Naive thymus-derived CD4-positive, alpha-beta T cell (primary cell): ENCODE results near the gene IGF2R. TPM values are rescaled to one million over a fixed set of nuclear protein-coding genes. Genes with fewer than 3 reads are reported as not detected.
A peak's percentile ranks its signal among the peaks of the same experiment; 100 is the strongest.

ENCODE experiments used
- ATAC-seq: fragments of 150-1000 bp; cut with Tn5 transposase; 2 replicates; pipeline ENCODE4 v1.10.0; 2021; ENCODE audit warnings: mild to moderate bottlenecking, moderate library complexity
- CTCF ChIA-PET: fragments of 350-600 bp; sonication (Branson Sonifier 250); formaldehyde crosslinking; loops from one replicate; lab custom pipeline; 2021; ENCODE audit warnings: antibody characterized with exemption; lab: Charles Lee
- POLR2A ChIA-PET: fragments of 350-600 bp; sonication (Branson Sonifier 250); formaldehyde crosslinking; loops from one replicate; lab custom pipeline; 2021; ENCODE audit warnings: antibody characterized with exemption, inconsistent platforms; lab: Charles Lee
- DNase-seq, 9 donors: peaks; one replicate each; pipeline versions ENCODE4 v3.0.0 to v3.0.0-alpha.2; 2020 to 2022; ENCODE audit warnings: mixed read lengths in 1 of 9
- H3K27ac ChIP-seq: one replicate; pipeline ENCODE4 v1.7.0; 2013; ENCODE audit warnings: mild to moderate bottlenecking, low read depth, low read length, moderate library complexity
- H3K27me3 ChIP-seq, 2 donors: one replicate each; pipeline ENCODE4 v1.7.0; 2013; ENCODE audit warnings: low read length in 2 of 2, mild to moderate bottlenecking in 2 of 2, moderate library complexity in 2 of 2; ENCODE audit not compliant: control insufficient read depth in 2 of 2, insufficient read depth in 2 of 2
- H3K36me3 ChIP-seq, 3 experiments: 1 replicate in 2 of 3; 2 replicates in 1 of 3; pipeline ENCODE4 v1.7.0; 2013; ENCODE audit warnings: low read length in 3 of 3, mild to moderate bottlenecking in 3 of 3, moderate library complexity in 1 of 3; ENCODE audit not compliant: insufficient read depth in 3 of 3, control insufficient read depth in 2 of 3
- H3K4me1 ChIP-seq, 2 donors: one replicate each; pipeline ENCODE4 v1.7.0; 2013; ENCODE audit warnings: low read length in 2 of 2, mild to moderate bottlenecking in 2 of 2, moderate library complexity in 1 of 2; ENCODE audit not compliant: control insufficient read depth in 2 of 2, insufficient read depth in 2 of 2
- H3K4me3 ChIP-seq: 2 replicates; pipeline ENCODE4 v1.7.0; 2013; ENCODE audit warnings: mild to moderate bottlenecking, low read length
- H3K9me3 ChIP-seq, 3 experiments: 1 replicate in 2 of 3; 2 replicates in 1 of 3; pipeline ENCODE4 v1.7.0; 2013; ENCODE audit warnings: low read length in 3 of 3; ENCODE audit not compliant: control insufficient read depth in 2 of 3
- H3K27ac Mint-ChIP-seq, 9 donors: one replicate each; pipeline ENCODE4 v1.8.0; 2020 to 2022; ENCODE audit warnings: mixed read lengths in 9 of 9, mild to moderate bottlenecking in 8 of 9, moderate library complexity in 5 of 9, inconsistent platforms in 2 of 9
- H3K27me3 Mint-ChIP-seq, 5 donors: one replicate each; pipeline ENCODE4 v1.8.0; 2021 to 2022; ENCODE audit warnings: mixed read lengths in 5 of 5, mild to moderate bottlenecking in 1 of 5
- H3K36me3 Mint-ChIP-seq, 5 donors: one replicate each; pipeline ENCODE4 v1.8.0; 2020 to 2022; ENCODE audit warnings: mixed read lengths in 5 of 5, mild to moderate bottlenecking in 3 of 5, inconsistent platforms in 1 of 5
- H3K4me1 Mint-ChIP-seq, 7 donors: one replicate each; pipeline ENCODE4 v1.8.0; 2020 to 2022; ENCODE audit warnings: mixed read lengths in 7 of 7, mild to moderate bottlenecking in 3 of 7, inconsistent platforms in 1 of 7
- H3K4me3 Mint-ChIP-seq, 10 donors: one replicate each; pipeline ENCODE4 v1.8.0; 2020 to 2022; ENCODE audit warnings: mild to moderate bottlenecking in 10 of 10, mixed read lengths in 10 of 10, moderate library complexity in 6 of 10, inconsistent platforms in 2 of 10
- H3K9me3 Mint-ChIP-seq, 11 donors: one replicate each; pipeline ENCODE4 v1.8.0; 2020 to 2022; ENCODE audit warnings: mixed read lengths in 11 of 11, mild to moderate bottlenecking in 4 of 11, inconsistent platforms in 1 of 11, moderate library complexity in 1 of 11
- intact Hi-C, 2 donors: fragments of 100-400 bp; cut with micrococcal nuclease; formaldehyde crosslinking; loops; one replicate each; pipeline ENCODE4 v1.15.1; 2023
- polyA plus RNA-seq, 2 donors: library from polyadenylated mRNA; unstranded; fragments of 300-500 nt; fragmentation: Illumina TruSeq; gene quantifications; one replicate each; pipeline ENCODE4 v1.2.3, GENCODE V29; 2021
- total RNA-seq, 6 experiments: library from RNA in 5 of 6; stranded (reverse) in 5 of 6; gene quantifications; 1 replicate in 5 of 6; 2 replicates in 1 of 6; pipeline ENCODE4 v1.2.3 and lab custom pipeline; 2021 to 2026

Gene IGF2R
- total and polyA plus RNA-seq, 7 experiments from 2014 or later = 8.7 to 79.2 (median 70.4) TPM

DNA sequence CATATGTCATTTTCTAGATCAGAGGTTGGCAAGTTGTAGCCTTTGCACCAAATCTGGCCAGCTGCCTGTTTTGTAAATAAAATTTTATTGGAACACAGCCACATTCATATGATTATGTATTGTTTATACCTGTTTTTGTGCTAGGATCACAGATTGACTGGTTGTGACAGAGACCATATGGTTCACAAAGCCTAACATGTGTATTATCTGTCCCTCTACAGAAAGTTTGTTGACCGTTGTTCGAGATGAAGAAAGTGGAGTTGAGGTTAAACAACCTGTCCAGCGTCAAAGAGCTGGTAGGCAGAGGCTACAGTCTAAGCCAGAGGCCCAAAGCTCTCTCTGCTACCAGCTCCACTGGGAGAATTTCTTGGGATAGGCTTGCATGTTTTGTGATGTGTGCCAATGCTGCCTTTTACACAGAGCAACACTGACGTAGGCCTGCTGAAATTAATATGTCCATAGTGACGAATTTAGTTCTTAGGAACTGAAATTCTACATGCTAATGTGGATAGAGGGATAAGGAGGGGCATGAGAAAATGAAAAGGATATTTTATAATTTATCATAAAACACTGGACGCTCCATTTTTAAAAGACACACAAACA is 11.7 kb upstream of the IGF2R start:
- no peak overlapping the region for H3K27ac Mint-ChIP-seq
- H3K27me3 ChIP-seq = no peaks in the 10 kb centered on the region
- peaks cover 0 to 8% (median 0%) of the 10 kb centered on the region in 7 donors for H3K4me1 Mint-ChIP-seq
- H3K4me3 ChIP-seq = no peak overlapping the region
- intact Hi-C loops = no loop called here
- H3K4me1 ChIP-seq = no peaks in the 10 kb centered on the region
- ATAC-seq = no peak
- H3K27ac ChIP-seq = no peak overlapping the region
- no peaks in the 10 kb centered on the region for H3K9me3 ChIP-seq
- H3K27me3 Mint-ChIP-seq = peaks cover 0 to 17% (median 0%) of the 10 kb centered on the region in 5 donors
- H3K36me3 ChIP-seq = no peaks in the 10 kb centered on the region
- ChIA-PET POLR2A (interaction anchor here (1.0 kb wide), 1 partner anchor 9 kb away, joined by 3 read pairs; no protein-coding TSS in a partner anchor), CTCF (interaction anchor here (0.7 to 0.9 kb wide), 2 partner anchors 11 to 461 kb away, joined by 3 to 4 read pairs; no protein-coding TSS in a partner anchor)
- no peaks in the 10 kb centered on the region for H3K36me3 Mint-ChIP-seq
- H3K4me3 Mint-ChIP-seq = no peak overlapping the region
- DNase-seq = no peak
- H3K9me3 Mint-ChIP-seq = peaks cover 0 to 2% (median 0%) of the 10 kb centered on the region in 11 donors

DNA sequence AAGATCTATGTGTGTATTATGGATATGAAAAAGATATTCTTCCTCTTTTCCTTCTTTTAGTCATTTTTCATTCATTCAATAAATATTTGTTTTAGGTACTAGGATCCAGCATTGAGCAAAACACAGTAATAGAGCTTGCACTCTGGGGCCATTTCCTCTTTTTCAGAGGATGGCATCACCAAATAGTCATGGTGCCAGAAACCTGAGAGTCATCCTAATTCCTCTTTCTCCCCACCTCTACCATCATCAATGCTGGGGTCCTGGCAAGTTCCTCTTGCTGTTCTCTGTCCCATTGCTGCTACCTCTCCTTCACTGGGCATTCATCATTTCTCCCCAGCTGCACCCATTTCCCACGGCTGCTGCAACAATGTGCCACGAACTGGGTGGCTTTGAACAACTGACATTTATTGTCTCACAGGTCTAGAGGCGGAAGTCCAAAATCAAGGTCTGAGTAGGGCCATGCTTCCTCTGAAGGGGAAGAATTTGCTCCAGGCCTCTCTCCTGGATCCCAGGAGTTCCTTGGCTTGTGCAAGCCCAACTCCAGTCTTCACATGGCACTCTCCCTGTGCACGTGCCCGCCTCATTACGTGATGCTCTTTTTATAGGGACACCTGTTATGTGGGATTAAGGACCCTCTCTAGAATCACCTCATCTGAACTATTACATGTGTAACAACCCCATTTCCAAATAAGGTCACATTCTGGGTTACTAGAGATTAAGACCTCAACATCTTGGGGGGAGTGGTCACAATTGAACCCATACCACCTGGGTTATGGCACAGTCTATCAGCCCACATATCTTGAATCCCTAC is 9.5 kb upstream of the IGF2R start:
- peaks cover 0 to 2% (median 0%) of the 10 kb centered on the region in 11 donors for H3K9me3 Mint-ChIP-seq
- no peaks in the 10 kb centered on the region for H3K36me3 Mint-ChIP-seq
- intact Hi-C loops = no loop called here
- ChIA-PET POLR2A (no interaction called here), CTCF (no interaction called here)
- H3K27me3 ChIP-seq = no peaks in the 10 kb centered on the region
- H3K27me3 Mint-ChIP-seq = peaks cover 0 to 37% (median 0%) of the 10 kb centered on the region in 5 donors
- no peak overlapping the region for H3K27ac Mint-ChIP-seq
- H3K27ac ChIP-seq = no peak overlapping the region
- DNase-seq (no peak), ATAC-seq (peak; percentile 80)
- no peaks in the 10 kb centered on the region for H3K9me3 ChIP-seq
- peaks cover 0 to 8% (median 0%) of the 10 kb centered on the region in 7 donors for H3K4me1 Mint-ChIP-seq
- H3K4me3 Mint-ChIP-seq = no peak overlapping the region
- H3K4me1 ChIP-seq = no peaks in the 10 kb centered on the region
- H3K4me3 ChIP-seq = no peak overlapping the region
- H3K36me3 ChIP-seq = no peaks in the 10 kb centered on the region

DNA sequence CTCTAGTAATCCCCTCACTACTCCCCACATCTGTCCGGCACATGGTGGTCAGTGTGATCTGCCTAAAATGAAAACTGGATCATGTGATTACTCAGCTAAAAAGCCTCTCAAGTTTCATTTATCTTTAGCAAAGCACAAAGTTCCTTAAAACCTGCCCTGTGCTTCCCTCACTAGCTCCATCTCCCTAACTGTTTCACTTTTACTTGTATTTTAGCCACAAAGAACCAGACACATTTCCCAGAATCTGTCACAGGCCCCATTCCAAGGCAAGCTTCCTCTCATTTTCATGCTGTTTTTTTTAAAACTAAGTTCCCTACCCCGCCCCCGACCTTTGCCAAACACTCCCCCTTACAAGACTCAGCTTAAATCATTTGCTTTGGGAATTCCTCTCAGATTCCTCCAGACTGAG is 8.9 kb upstream of the IGF2R start:
- DNase-seq = no peak
- no peaks in the 10 kb centered on the region for H3K4me1 ChIP-seq
- peaks cover 0 to 42% (median 0%) of the 10 kb centered on the region in 5 donors for H3K27me3 Mint-ChIP-seq

DNA sequence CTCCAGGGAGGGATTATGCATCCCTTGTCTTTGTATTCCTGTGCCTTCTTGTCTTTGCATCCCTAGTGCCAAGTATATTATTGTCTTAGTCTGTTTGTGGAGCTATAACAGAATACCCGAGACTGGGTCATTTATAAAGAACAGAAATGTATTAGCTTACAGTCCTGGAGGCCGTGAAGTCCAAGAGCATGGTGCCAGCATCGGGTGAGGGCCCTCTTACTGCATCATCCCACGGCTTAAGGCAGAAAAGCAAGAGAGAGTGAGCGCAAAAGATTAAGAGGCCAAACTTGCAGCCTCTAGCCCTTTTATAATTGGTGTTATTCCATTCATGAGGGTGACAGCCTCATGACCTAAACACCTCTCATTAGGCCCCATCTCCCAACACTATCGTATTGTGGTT is 8.4 kb upstream of the IGF2R start:
- H3K27ac ChIP-seq = no peak overlapping the region
- H3K27ac Mint-ChIP-seq = no peak overlapping the region

More for the DNA sequence above, 8.9 kb upstream of the IGF2R start:
- Mint-ChIP-seq H3K36me3 (no peaks in the 10 kb centered on the region), H3K27ac (no peak overlapping the region), H3K4me1 (peaks cover 0 to 8% (median 0%) of the 10 kb centered on the region in 7 donors), H3K9me3 (peaks cover 0 to 2% (median 0%) of the 10 kb centered on the region in 11 donors), H3K4me3 (no peak overlapping the region)
- no peaks in the 10 kb centered on the region for H3K36me3 ChIP-seq
- H3K4me3 ChIP-seq = no peak overlapping the region
- H3K9me3 ChIP-seq = no peaks in the 10 kb centered on the region
- intact Hi-C loops = loop anchor here in 1 of 2 donors (10.0 kb wide), 1 partner anchor 105 kb away; no protein-coding TSS in a partner anchor
- H3K27me3 ChIP-seq = no peaks in the 10 kb centered on the region
- ChIA-PET CTCF (no interaction called here), POLR2A (no interaction called here)
- ATAC-seq = peak; percentile 50
- no peak overlapping the region for H3K27ac ChIP-seq

DNA sequence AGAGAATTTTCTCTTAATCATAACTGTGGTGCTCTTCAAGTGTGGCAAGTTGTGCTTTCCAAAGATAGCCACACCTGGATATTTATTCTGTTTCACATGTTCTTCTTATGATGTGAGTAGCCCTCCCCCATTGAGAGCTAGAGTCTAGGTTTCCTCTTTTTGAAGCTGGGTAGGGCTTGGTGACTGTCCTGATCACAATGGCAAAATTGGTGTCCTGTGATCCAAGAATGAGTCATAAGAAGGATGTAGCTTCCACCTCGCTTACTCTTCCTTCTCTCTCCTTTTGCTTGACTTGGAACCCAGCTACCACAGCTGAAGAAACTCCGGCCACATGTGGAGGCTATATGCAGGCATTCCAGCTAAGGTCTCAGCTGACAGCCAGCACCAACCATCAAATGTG is 7.4 kb upstream of the IGF2R start:
- no peaks in the 10 kb centered on the region for H3K36me3 Mint-ChIP-seq
- CTCF ChIA-PET = no interaction called here
- Histone ChIP-seq H3K4me3 (no peak overlapping the region), H3K9me3 (no peaks in the 10 kb centered on the region), H3K4me1 (no peaks in the 10 kb centered on the region), H3K27ac (no peak overlapping the region), H3K27me3 (no peaks in the 10 kb centered on the region), H3K36me3 (no peaks in the 10 kb centered on the region)
- intact Hi-C loops = loop anchor here in 1 of 2 donors (10.0 kb wide), 1 partner anchor 107 kb away; no protein-coding TSS in a partner anchor
- H3K4me1 Mint-ChIP-seq = peaks cover 0 to 8% (median 0%) of the 10 kb centered on the region in 7 donors
- H3K9me3 Mint-ChIP-seq = peaks cover 0 to 2% (median 0%) of the 10 kb centered on the region in 11 donors
- H3K27me3 Mint-ChIP-seq = peaks cover 0 to 43% (median 0%) of the 10 kb centered on the region in 5 donors
- H3K4me3 Mint-ChIP-seq = no peak overlapping the region
- ATAC-seq (peak; percentile 67), DNase-seq (no peak)
- POLR2A ChIA-PET = no interaction called here
- no peak overlapping the region for H3K27ac Mint-ChIP-seq

More for the DNA sequence above, 8.4 kb upstream of the IGF2R start:
- Histone ChIP-seq H3K4me3 (no peak overlapping the region), H3K36me3 (no peaks in the 10 kb centered on the region), H3K27me3 (no peaks in the 10 kb centered on the region), H3K9me3 (no peaks in the 10 kb centered on the region), H3K4me1 (no peaks in the 10 kb centered on the region)
- Mint-ChIP-seq H3K36me3 (no peaks in the 10 kb centered on the region), H3K4me3 (no peak overlapping the region), H3K9me3 (peaks cover 0 to 2% (median 0%) of the 10 kb centered on the region in 11 donors), H3K4me1 (peaks cover 0 to 8% (median 0%) of the 10 kb centered on the region in 7 donors), H3K27me3 (peaks cover 0 to 45% (median 0%) of the 10 kb centered on the region in 5 donors)
- POLR2A ChIA-PET = no interaction called here
- CTCF ChIA-PET = no interaction called here
- intact Hi-C loops = loop anchor here in 1 of 2 donors (10.0 kb wide), 1 partner anchor 106 kb away; no protein-coding TSS in a partner anchor
- ATAC-seq (no peak), DNase-seq (no peak)

DNA sequence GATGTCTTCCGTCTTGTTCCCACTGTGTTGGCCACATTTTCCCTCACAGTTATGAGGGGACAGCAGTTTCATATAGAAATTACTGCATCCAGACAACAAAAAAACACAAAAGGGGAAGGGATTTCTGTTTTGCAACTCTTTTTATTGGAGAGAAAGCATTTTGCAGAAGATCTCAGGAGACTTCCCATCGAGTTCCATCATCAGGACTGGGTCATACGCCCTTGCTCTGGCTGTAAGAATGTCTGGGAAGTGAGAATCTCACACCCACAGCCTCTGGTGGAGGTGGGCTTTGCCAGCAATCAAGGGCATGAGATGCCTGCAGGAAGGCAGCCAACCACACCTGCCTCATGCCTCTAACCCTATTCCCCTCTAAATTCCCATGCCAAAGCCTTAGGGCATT is 5.8 kb upstream of the IGF2R start:
- no peak for ATAC-seq
- CTCF ChIA-PET = no interaction called here

More for the DNA sequence above, 5.8 kb upstream of the IGF2R start:
- DNase-seq = no peak
- H3K36me3 ChIP-seq = no peaks in the 10 kb centered on the region
- no peak overlapping the region for H3K27ac ChIP-seq
- no peaks in the 10 kb centered on the region for H3K4me1 ChIP-seq
- no peak overlapping the region for H3K4me3 ChIP-seq
- Mint-ChIP-seq H3K27ac (no peak overlapping the region), H3K4me3 (no peak overlapping the region), H3K9me3 (peaks cover 0 to 2% (median 0%) of the 10 kb centered on the region in 11 donors), H3K36me3 (no peaks in the 10 kb centered on the region), H3K27me3 (peaks cover 0 to 56% (median 0%) of the 10 kb centered on the region in 5 donors), H3K4me1 (peaks cover 0 to 12% (median 0%) of the 10 kb centered on the region in 7 donors)
- H3K27me3 ChIP-seq = no peaks in the 10 kb centered on the region
- no peaks in the 10 kb centered on the region for H3K9me3 ChIP-seq
- POLR2A ChIA-PET = no interaction called here
- intact Hi-C loops = loop anchor here in 1 of 2 donors (10.0 kb wide), 1 partner anchor 108 kb away; no protein-coding TSS in a partner anchor
